Measurements from ENCODE around the gene G6PC3.

The G6PC3 gene

DNA sequence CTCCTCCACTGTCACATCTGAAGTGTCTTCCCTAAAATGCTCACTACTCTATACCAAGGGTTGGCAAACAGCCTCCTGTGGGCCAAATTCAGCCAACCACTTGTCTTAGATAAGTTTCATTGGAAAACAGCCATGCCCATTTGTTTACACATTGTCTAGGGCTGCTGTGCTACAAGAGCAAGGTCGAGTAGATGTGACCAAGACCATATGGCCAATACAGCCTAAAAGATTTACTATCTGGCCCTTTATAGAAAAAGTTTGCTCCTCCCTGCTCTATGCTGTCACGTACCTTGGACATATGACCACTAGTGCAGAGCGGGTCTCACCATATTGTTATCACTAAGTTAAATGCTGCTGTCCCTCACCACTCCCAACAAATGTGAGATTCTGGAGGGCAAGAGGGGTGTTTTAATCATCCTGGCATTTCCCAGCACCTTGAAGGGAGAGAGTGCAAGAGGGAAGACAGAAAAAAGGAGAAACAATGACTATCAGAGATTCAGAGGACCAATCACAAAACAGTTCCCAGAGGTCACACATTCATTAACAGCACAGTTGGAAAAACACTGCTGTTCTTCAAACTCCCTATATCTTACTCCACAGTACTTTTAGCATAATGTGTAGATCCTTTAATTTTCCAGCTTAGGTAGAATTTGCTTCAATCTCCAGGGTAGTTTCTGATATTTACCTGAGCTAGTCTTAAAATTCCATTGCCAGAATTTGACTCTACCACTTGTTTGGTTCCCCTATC lies 17.2 kb upstream of the G6PC3 start:
- TF ChIP-seq, protein P1, sequence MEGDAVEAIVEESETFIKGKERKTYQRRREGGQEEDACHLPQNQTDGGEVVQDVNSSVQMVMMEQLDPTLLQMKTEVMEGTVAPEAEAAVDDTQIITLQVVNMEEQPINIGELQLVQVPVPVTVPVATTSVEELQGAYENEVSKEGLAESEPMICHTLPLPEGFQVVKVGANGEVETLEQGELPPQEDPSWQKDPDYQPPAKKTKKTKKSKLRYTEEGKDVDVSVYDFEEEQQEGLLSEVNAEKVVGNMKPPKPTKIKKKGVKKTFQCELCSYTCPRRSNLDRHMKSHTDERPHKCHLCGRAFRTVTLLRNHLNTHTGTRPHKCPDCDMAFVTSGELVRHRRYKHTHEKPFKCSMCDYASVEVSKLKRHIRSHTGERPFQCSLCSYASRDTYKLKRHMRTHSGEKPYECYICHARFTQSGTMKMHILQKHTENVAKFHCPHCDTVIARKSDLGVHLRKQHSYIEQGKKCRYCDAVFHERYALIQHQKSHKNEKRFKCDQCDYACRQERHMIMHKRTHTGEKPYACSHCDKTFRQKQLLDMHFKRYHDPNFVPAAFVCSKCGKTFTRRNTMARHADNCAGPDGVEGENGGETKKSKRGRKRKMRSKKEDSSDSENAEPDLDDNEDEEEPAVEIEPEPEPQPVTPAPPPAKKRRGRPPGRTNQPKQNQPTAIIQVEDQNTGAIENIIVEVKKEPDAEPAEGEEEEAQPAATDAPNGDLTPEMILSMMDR (IDR thresholded peaks at IDR 0.05; ENCODE audit: control extremely low read depth, extremely low read depth, low read depth, missing control alignments) = no peak
- CTCF ChIA-PET = interaction anchor here (1.1 to 1.6 kb wide), 2 partner anchors 9 to 23 kb away, joined by 3 read pairs; no protein-coding TSS in a partner anchor
- POLR2A ChIA-PET = no interaction called here
- no peak for DNase-seq (ENCODE audit: extremely low spot score)

DNA sequence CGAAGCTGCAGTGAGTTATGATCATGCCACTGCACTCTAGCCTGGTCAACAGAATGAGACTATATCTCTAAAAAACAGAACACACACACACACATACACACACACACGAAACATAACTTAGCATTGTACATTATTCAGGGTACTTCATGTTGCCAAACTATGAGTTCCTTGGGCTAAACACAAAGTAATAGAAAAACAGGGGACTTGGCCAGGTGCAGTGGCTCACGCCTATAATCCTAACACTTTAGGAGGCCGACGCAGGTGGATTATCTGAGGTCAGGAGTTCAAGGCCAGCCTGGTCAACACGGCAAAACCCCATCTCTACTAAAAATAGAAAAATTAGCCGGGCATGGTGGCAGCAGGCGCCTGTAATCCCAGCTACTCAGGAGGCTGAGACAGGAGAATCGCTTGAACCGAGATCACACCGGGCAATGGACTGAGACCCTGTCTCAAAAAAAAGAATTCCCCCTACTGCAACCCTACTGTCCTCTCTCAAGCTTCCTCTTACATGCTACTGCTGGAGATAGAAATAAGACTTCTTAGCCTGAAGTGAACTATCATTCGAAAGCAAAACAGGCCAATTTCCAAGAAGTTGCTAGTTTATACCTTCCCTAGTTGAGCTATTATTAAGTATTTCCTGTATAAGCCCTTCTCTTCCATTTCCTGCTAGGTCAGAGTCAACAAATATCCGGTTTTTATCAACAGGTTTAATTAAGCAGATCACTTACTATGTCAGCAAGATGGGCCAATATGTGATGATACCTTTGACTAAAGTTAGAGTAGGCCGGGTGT lies 11.2 kb upstream of the G6PC3 start:
- no peak for DNase-seq (ENCODE audit: extremely low spot score)
- CTCF ChIA-PET = interaction anchor here (1.1 to 1.4 kb wide), 4 partner anchors 12 to 57 kb away, joined by 3 read pairs; no protein-coding TSS in a partner anchor
- POLR2A ChIA-PET = no interaction called here

DNA sequence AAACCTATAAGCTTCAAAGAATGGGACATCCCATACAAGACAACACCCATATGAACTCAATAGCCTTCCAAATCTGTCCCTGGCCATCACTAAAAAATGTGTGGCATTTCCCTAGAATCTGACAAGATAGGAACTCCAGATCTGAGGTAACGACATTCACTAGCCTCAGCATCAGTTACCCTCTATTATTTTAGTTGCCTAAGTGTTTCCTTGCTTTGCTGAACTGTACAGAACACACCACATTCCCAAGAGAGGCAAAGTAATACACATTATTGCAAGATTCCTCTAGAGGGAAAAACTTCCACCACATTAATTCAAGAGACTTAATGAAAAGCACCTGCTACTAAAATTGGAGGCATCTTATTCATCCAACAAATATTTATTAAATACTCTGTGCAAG lies 9.1 kb upstream of the G6PC3 start:
- DNase-seq (ENCODE audit: extremely low spot score) = no peak
- ChIA-PET CTCF (interaction anchor here (1.0 to 1.5 kb wide), 2 partner anchors 13 to 19 kb away, joined by 3 read pairs; no protein-coding TSS in a partner anchor), POLR2A (no interaction called here)
- TF ChIP-seq, protein P1 (IDR thresholded peaks at IDR 0.05; ENCODE audit: control extremely low read depth, extremely low read depth, low read depth, missing control alignments) = no peak

More for the DNA sequence above, 11.2 kb upstream of the G6PC3 start:
- TF ChIP-seq, protein P1 (IDR thresholded peaks at IDR 0.05; ENCODE audit: control extremely low read depth, extremely low read depth, low read depth, missing control alignments) = no peak

DNA sequence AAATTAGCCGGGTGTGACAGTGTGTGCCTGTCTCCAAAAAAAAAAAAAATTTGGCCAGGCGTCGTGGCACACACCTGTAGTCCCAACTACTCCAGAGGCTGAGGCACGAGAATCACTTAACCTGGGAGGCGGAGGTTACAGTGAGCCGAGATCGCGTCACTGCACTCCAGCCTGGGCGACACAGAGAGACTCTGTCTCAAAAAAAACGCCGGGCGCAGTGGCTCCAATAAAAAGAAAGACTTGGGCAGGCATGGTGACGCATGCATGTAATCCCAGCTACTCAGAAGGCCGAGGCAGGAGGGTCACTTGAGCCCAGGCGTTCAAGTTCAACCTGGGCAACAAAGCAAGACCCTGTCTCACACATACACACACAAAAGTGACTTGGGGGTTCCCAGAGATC lies 7.7 kb upstream of the G6PC3 start:
- ChIA-PET POLR2A (no interaction called here), CTCF (interaction anchor here (1.3 kb wide), 1 partner anchor 22 kb away, joined by 4 read pairs; no protein-coding TSS in a partner anchor)
- no peak for DNase-seq (ENCODE audit: extremely low spot score)
- TF ChIP-seq, protein P1 (IDR thresholded peaks at IDR 0.05; ENCODE audit: control extremely low read depth, extremely low read depth, low read depth, missing control alignments) = no peak

DNA sequence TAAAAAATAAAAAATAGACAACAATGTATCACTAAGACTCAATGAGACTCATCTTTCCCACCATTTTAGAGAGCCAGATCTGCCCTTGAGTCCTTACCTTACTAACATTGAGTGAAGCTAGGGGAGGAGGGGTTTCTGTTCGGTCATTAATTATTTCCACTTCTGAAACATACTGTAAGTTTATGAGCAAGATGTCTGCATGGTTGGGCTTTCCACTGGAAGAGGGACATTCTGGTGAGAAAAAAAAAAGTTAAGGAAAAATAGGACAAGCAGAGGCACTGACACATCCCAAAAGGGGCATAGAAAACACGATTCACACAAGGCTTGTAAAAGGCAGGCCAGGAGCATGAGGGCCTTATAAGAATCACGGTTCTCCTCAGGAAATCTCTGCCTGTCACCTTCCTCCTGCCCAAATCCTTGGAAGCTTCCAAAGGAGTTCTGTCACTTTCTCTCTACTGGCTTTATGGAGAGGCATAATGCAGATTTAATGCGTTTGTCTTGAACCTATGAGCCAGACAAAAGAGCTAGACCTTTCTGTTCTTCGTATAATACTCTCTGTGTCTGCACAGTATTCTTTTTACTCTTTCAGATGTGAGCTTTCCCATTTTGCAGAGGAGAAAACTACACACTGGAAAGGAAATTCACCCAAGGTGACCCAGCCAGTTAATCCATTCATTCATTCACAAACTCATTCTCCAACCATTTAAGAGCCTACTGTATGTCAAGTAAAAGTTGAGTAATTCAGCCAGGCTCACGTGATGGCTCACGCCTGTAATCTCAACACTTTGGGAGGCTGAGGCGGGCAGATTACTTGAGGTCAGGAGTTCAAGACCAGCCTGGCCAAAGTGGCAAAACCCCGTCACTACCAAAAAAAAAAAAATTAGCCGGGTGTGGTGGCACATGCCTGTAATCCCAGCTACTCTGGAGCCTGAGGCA lies 6.6 kb upstream of the G6PC3 start:
- ChIA-PET CTCF (interaction anchor here (1.3 kb wide), 1 partner anchor 23 kb away, joined by 4 read pairs; no protein-coding TSS in a partner anchor), POLR2A (interaction anchor here (0.7 kb wide), 1 partner anchor 37 kb away, joined by 8 read pairs; no protein-coding TSS in a partner anchor)

More for the DNA sequence above, 6.6 kb upstream of the G6PC3 start:
- no peak for DNase-seq (ENCODE audit: extremely low spot score)
- TF ChIP-seq, protein P1 (IDR thresholded peaks at IDR 0.05; ENCODE audit: control extremely low read depth, extremely low read depth, low read depth, missing control alignments) = no peak

Measured in GM10248 (cell line).